ENCODE data around the gene LCA5.

- TF ChIP-seq CTCF (IDR thresholded peaks at IDR 0.05), result no peak
- no peak for TF ChIP-seq POLR2A (IDR thresholded peaks at IDR 0.05; ENCODE audit: low read depth)
- no peak for TF ChIP-seq POLR2AphosphoS5 (IDR thresholded peaks at IDR 0.05)
- TF ChIP-seq EP300 (IDR thresholded peaks at IDR 0.05), result no peak
Measured at GRCh38 chr6:79538106-79538971, 1.1 kb upstream of the LCA5 start.
